Ovary (tissue), 9 donors: ENCODE results near the gene PLTP. TPM values are rescaled to one million over a fixed set of nuclear protein-coding genes. Genes with fewer than 3 reads are reported as not detected.

Experiments used
- DNase-seq, 5 donors: peaks; one replicate each; pipeline ENCODE4 v3.0.0-alpha.2; 2019 to 2020
- H3K27ac ChIP-seq, 2 donors: fragments of 200-600 bp; one replicate each; pipeline versions ENCODE4 v1.5.1 to v1.8.0; 2019 to 2022
- H3K27me3 ChIP-seq: fragments of 200-600 bp; one replicate; pipeline ENCODE4 v1.8.0; 2022
- H3K36me3 ChIP-seq: fragments of 200-600 bp; sonication (generic); one replicate; pipeline ENCODE4 v1.5.1; 2019
- H3K4me1 ChIP-seq: one replicate; pipeline ENCODE4 v1.8.1; 2013; ENCODE audit warnings: mild to moderate bottlenecking, moderate library complexity; ENCODE audit not compliant: insufficient read depth
- H3K4me3 ChIP-seq: fragments of 200-600 bp; sonication (generic); one replicate; pipeline ENCODE4 v1.5.1; 2017
- H3K9me3 ChIP-seq, 2 donors: fragments of 200-600 bp in 1 of 2; sonication (generic) in 1 of 2; one replicate each; pipeline versions ENCODE4 v1.5.1 to v1.8.1; 2013 to 2019; ENCODE audit warnings: mild to moderate bottlenecking in 1 of 2, moderate library complexity in 1 of 2
- EP300 ChIP-seq: sonication (generic); formaldehyde crosslinking; IDR thresholded peaks from one replicate; pipeline ENCODE4 v1.6.1; 2017; ENCODE audit warnings: antibody characterized with exemption
- POLR2A ChIP-seq: fragments of 450-650 bp; IDR thresholded peaks from one replicate; pipeline ENCODE4 v1.6.1; 2017; ENCODE audit warnings: antibody characterized with exemption, mild to moderate bottlenecking, moderate library complexity
- WGBS, 3 donors: extraction: QIAGEN DNeasy Blood & Tissue Kit in 1 of 3; methylation state at CpG; one replicate each; pipeline versions ENCODE4 v1.1.5 to v1.1.7; 2013 to 2017; 5-methylcytosine and 5-hydroxymethylcytosine counted together
- intact Hi-C, 4 donors: fragments of 100-400 bp; cut with DNase I; formaldehyde crosslinking; loops; one replicate each; pipeline versions ENCODE4 v1.11.0 to v1.15.1; 2022 to 2023
- polyA plus RNA-seq, 2 donors: library from polyadenylated mRNA; stranded (reverse); fragments of 200-250 nt in 1 of 2; fragments of 350-450 nt in 1 of 2; fragmentation: Illumina TruSeq in 1 of 2; extraction: RNeasy Lipid Tissue Mini Kit (QIAGEN cat#74804) in 1 of 2; gene quantifications; one replicate each; pipeline ENCODE4 v1.2.3, GENCODE V29; 2013 to 2014
- total RNA-seq, 7 donors: library from RNA; depleted of rRNA in 2 of 7; stranded (reverse); fragments of >200 nt in 2 of 7; fragmentation: NEBNext Ultra II Directional in 3 of 7; extraction: Animal tissue kit (Norgen Biotek cat#: 25700) in 3 of 7; gene quantifications; one replicate each; pipeline versions ENCODE4 v1.1.0 to v1.2.4, GENCODE V29; 2016 to 2023
- TF ChIP-seq, protein P1 (sequence below), 3 donors: fragments of 450-650 bp in 2 of 3; fragments of 200-600 bp in 1 of 3; IDR thresholded peaks; one replicate each; pipeline versions ENCODE4 v1.5.1 to v1.8.0; 2016 to 2022; ENCODE audit warnings: antibody characterized with exemption in 3 of 3, mild to moderate bottlenecking in 1 of 3
- donor health status: DM: no; HTN: no; CAD: no; lungs with moderate emphysema.
- donor health status: DM: no; HTN: no; CAD: no.
- donor health status: Bipolar disorder and iron deficiency.
- donor health status: DM: yes; HTN: yes; CAD: no.
- donor health status: DM: no; HTN: no; CAD: no.
- donor health status: DM: yes; HTN: yes; CAD: no.

PLTP gene
- total and polyA plus RNA-seq, 9 donors, result 83.5 to 266 (median 138) TPM

DNA sequence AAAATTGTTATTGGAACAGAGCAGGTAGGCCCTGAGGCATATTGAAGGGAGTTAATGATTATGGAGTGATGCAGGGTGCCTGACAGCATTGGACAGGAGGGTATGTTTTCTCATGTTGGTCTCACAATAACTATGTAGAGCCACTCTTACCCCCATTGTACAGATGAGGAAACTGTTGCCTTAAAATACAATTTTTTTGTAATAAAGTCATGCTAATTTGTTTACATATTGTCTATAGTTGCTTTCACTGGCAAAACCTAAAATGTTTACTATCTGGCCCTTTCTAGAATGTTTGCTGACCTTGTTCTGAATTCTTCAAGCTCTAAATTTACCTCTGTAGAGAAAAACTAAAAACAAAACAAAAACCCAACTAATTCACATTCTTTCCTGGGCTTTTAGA is 60.5 kb downstream of the PLTP start:
- intact Hi-C loops, result no loop called here
- no peak for DNase-seq
- Histone ChIP-seq H3K27me3 (no peaks in the 10 kb centered on the region), H3K4me3 (no peak overlapping the region), H3K9me3 (no peaks in the 10 kb centered on the region), H3K4me1 (peaks cover 8% of the 10 kb centered on the region), H3K36me3 (no peaks in the 10 kb centered on the region), H3K27ac (no peak overlapping the region)
- TF ChIP-seq EP300, result no peak
- TF ChIP-seq POLR2A, result no peak
- TF ChIP-seq, protein P1, sequence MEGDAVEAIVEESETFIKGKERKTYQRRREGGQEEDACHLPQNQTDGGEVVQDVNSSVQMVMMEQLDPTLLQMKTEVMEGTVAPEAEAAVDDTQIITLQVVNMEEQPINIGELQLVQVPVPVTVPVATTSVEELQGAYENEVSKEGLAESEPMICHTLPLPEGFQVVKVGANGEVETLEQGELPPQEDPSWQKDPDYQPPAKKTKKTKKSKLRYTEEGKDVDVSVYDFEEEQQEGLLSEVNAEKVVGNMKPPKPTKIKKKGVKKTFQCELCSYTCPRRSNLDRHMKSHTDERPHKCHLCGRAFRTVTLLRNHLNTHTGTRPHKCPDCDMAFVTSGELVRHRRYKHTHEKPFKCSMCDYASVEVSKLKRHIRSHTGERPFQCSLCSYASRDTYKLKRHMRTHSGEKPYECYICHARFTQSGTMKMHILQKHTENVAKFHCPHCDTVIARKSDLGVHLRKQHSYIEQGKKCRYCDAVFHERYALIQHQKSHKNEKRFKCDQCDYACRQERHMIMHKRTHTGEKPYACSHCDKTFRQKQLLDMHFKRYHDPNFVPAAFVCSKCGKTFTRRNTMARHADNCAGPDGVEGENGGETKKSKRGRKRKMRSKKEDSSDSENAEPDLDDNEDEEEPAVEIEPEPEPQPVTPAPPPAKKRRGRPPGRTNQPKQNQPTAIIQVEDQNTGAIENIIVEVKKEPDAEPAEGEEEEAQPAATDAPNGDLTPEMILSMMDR (IDR thresholded peaks at IDR 0.05), result no peak

DNA sequence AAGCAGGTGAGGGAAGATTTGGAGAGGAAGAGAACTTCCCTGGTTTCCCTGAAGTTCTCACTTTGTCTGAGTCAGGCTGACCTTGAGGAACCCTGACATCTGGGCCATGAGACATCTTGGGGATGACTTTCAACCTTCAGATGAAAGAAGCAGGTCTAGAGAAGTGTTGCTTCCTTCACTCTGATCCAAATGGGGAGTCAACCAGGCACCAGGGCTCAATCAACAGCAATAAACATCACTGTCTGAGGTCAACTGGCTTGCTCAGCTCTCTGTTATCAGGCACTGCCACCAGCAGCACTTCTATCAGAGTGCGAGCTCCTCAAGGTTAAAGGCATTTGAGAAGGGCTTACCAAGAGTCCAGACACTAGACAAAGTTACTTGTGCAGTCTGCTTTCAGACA is 61.0 kb downstream of the PLTP start:
- peaks cover 4% of the 10 kb centered on the region for H3K4me1 ChIP-seq
- H3K36me3 ChIP-seq, result no peaks in the 10 kb centered on the region
- WGBS, 3 donors, result 33 to 89% (median 63%) methylated on average over 1 of the region's 1 CpG
- intact Hi-C loops, result no loop called here
- TF ChIP-seq POLR2A (no peak), EP300 (no peak)
- TF ChIP-seq, protein P1 (IDR thresholded peaks at IDR 0.05), result no peak
- H3K9me3 ChIP-seq, result no peaks in the 10 kb centered on the region
- H3K4me3 ChIP-seq, result no peak overlapping the region
- H3K27me3 ChIP-seq, result no peaks in the 10 kb centered on the region
- DNase-seq, result peak in 1 of 5 donors; percentile 2
- H3K27ac ChIP-seq, result no peak overlapping the region

DNA sequence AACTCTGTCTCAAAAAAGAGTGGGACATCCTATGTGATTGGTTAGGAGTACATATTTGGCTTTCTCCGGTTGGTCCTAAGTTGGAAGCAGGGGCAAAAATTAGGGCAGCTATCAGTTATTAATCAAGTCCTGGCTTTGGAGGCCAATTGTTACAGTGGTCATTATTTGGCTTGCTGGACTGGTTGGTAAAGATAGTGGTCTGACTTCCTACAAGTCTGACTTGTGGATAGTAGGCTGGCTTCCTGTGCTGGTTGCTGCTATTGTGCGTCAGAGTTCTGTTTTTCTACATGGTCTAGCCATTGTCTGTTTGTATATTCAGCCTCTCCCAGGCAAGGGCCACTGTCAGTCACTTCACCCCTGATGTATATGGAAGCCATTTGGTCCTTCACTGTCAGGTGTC is 61.7 kb downstream of the PLTP start:
- H3K4me1 ChIP-seq, result peaks cover 2% of the 10 kb centered on the region
- H3K36me3 ChIP-seq, result no peaks in the 10 kb centered on the region
- no peak overlapping the region for H3K4me3 ChIP-seq
- 92 to 98% (median 97%) methylated on average over 2 of the region's 2 CpGs for WGBS, 3 donors
- no peak for TF ChIP-seq POLR2A
- TF ChIP-seq, protein P1 (IDR thresholded peaks at IDR 0.05), result no peak
- TF ChIP-seq EP300, result no peak
- intact Hi-C loops, result no loop called here
- H3K27ac ChIP-seq, result no peak overlapping the region
- H3K9me3 ChIP-seq, result no peaks in the 10 kb centered on the region
- H3K27me3 ChIP-seq, result no peaks in the 10 kb centered on the region
- DNase-seq, result peak in 1 of 5 donors; percentile 3

DNA sequence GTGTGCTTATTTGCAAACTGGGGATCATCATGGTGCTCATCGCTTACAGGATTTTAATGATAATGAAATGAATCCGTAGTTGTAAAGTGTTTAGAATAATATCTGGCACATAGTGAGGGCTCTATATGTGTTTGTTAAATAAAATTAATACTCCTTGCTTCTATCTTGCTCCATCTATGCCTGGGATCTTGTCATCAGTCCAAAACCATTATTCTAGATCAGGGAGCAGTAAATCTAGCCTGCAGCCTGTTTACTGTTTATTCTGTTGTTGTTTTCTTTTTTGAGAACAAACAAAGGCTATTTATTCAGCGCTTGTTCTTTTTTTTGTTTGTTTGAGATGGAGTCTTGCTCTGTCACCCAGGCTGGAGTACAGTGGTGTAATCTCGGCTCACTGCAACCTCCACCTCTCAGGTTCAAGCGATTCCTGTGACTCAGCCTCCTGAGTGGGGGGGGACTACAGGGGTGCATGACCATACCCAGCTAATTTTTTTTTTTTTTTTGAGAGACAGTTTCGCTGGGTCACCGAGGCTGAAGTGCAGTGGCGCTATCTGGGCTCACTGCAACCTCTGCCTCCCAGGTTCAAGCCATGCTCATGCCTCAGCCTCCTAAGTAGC is 62.9 kb downstream of the PLTP start:
- 88 to 94% (median 89%) methylated on average over 8 of the region's 8 CpGs for WGBS, 3 donors
- no peaks in the 10 kb centered on the region for H3K27me3 ChIP-seq
- peaks cover 2% of the 10 kb centered on the region for H3K4me1 ChIP-seq
- peak in 1 of 5 donors; percentile 7 for DNase-seq
- H3K36me3 ChIP-seq, result no peaks in the 10 kb centered on the region
- intact Hi-C loops, result no loop called here
- TF ChIP-seq, protein P1 (IDR thresholded peaks at IDR 0.05), result no peak
- TF ChIP-seq POLR2A, result no peak
- TF ChIP-seq EP300, result no peak
- no peak overlapping the region for H3K27ac ChIP-seq
- H3K9me3 ChIP-seq, result no peaks in the 10 kb centered on the region
- H3K4me3 ChIP-seq, result no peak overlapping the region

Other genes starting within 250 kb of the PLTP start
- gene WFDC11, start 241.9 kb downstream of the PLTP start, total RNA-seq, result not detected
- not detected for gene WFDC11, start 241.9 kb downstream of the PLTP start, polyA plus RNA-seq
- not detected for gene WFDC13, start 210.1 kb downstream of the PLTP start, total RNA-seq
- gene WFDC13, start 210.1 kb downstream of the PLTP start, polyA plus RNA-seq, result not detected
- gene WFDC10B, start 207.1 kb downstream of the PLTP start, total RNA-seq, result not detected
- under 1 TPM in 1 of 2 donors, not detected in 1; 0.37 TPM for gene WFDC10B, start 207.1 kb downstream of the PLTP start, polyA plus RNA-seq
- gene SPINT4, start 189.8 kb downstream of the PLTP start, total RNA-seq, result not detected
- not detected for gene SPINT4, start 189.8 kb downstream of the PLTP start, polyA plus RNA-seq
- gene WFDC3, start 120.3 kb downstream of the PLTP start, total RNA-seq, result 1 to 10 TPM in 4 of 7 donors, under 1 TPM in 2, not detected in 1; 0.42 to 3.0 (median 1.1) TPM
- gene WFDC3, start 120.3 kb downstream of the PLTP start, polyA plus RNA-seq, result 1 to 10 TPM; 1.5 to 2.0 TPM
- gene DNTTIP1, start 120.2 kb downstream of the PLTP start, total RNA-seq, result 10 to 100 TPM; 20.6 to 31.8 (median 28.1) TPM
- 10 to 100 TPM; 29.1 to 36.1 TPM for gene DNTTIP1, start 120.2 kb downstream of the PLTP start, polyA plus RNA-seq
- 1 to 10 TPM in 2 of 7 donors, under 1 TPM in 2, not detected in 3; 0.69 to 1.9 (median 1.0) TPM for gene UBE2C, start 99.5 kb downstream of the PLTP start, total RNA-seq
- 1 to 10 TPM; 2.6 to 5.6 TPM for gene UBE2C, start 99.5 kb downstream of the PLTP start, polyA plus RNA-seq
- 1 to 10 TPM in 6 of 7 donors, not detected in 1; 1.9 to 3.7 (median 3.4) TPM for gene TNNC2, start 84.8 kb downstream of the PLTP start, total RNA-seq
- gene TNNC2, start 84.8 kb downstream of the PLTP start, polyA plus RNA-seq, result 1 to 10 TPM; 1.5 to 3.6 TPM
- 10 to 100 TPM; 46.1 to 90.1 (median 71.0) TPM for gene SNX21, start 78.4 kb downstream of the PLTP start, total RNA-seq
- gene SNX21, start 78.4 kb downstream of the PLTP start, polyA plus RNA-seq, result 10 to 100 TPM; 18.2 to 41.1 TPM
- gene ACOT8, start 54.8 kb downstream of the PLTP start, total RNA-seq, result 10 to 100 TPM; 18.4 to 26.7 (median 19.6) TPM
- gene ACOT8, start 54.8 kb downstream of the PLTP start, polyA plus RNA-seq, result 10 to 100 TPM; 13.5 to 21.9 TPM
- 1 to 10 TPM; 1.8 to 7.5 (median 4.7) TPM for gene ZSWIM3, start 54.5 kb downstream of the PLTP start, total RNA-seq
- 1 to 10 TPM; 2.4 to 6.0 TPM for gene ZSWIM3, start 54.5 kb downstream of the PLTP start, polyA plus RNA-seq
- gene ZSWIM1, start 30.9 kb downstream of the PLTP start, total RNA-seq, result 10 to 100 TPM in 5 of 7 donors, 1 to 10 TPM in 2; 4.8 to 15.2 (median 11.8) TPM
- 10 to 100 TPM in 1 of 2 donors, 1 to 10 TPM in 1; 4.9 to 11.5 TPM for gene ZSWIM1, start 30.9 kb downstream of the PLTP start, polyA plus RNA-seq
- 1 to 10 TPM; 4.2 to 7.5 (median 5.6) TPM for gene SPATA25, start 24.5 kb downstream of the PLTP start, total RNA-seq
- gene SPATA25, start 24.5 kb downstream of the PLTP start, polyA plus RNA-seq, result 1 to 10 TPM in 1 of 2 donors, not detected in 1; 7.1 TPM
- gene NEURL2, start 20.9 kb downstream of the PLTP start, total RNA-seq, result 10 to 100 TPM; 10.1 to 28.7 (median 12.5) TPM
- 10 to 100 TPM in 1 of 2 donors, 1 to 10 TPM in 1; 1.5 to 11.8 TPM for gene NEURL2, start 20.9 kb downstream of the PLTP start, polyA plus RNA-seq
- gene CTSA, start 20.8 kb downstream of the PLTP start, total RNA-seq, result 100 to 1,000 TPM in 4 of 7 donors, 10 to 100 TPM in 3; 45.0 to 156 (median 110) TPM
- 100 to 1,000 TPM in 1 of 2 donors, 10 to 100 TPM in 1; 81.6 to 210 TPM for gene CTSA, start 20.8 kb downstream of the PLTP start, polyA plus RNA-seq
- gene PCIF1, start 22.5 kb upstream of the PLTP start, total RNA-seq, result 10 to 100 TPM; 34.5 to 73.7 (median 59.8) TPM
- gene PCIF1, start 22.5 kb upstream of the PLTP start, polyA plus RNA-seq, result 10 to 100 TPM; 14.6 to 48.2 TPM
- 10 to 100 TPM; 14.2 to 25.7 (median 20.0) TPM for gene ZNF335, start 60.0 kb upstream of the PLTP start, total RNA-seq
- 10 to 100 TPM in 1 of 2 donors, 1 to 10 TPM in 1; 3.5 to 15.7 TPM for gene ZNF335, start 60.0 kb upstream of the PLTP start, polyA plus RNA-seq
- 1 to 10 TPM in 2 of 7 donors, under 1 TPM in 5; 0.10 to 1.7 (median 0.28) TPM for gene MMP9, start 96.8 kb upstream of the PLTP start, total RNA-seq
- under 1 TPM; 0.16 to 0.25 TPM for gene MMP9, start 96.8 kb upstream of the PLTP start, polyA plus RNA-seq
- gene SLC12A5, start 117.1 kb upstream of the PLTP start, total RNA-seq, result 1 to 10 TPM in 5 of 7 donors, not detected in 2; 1.1 to 2.1 (median 1.3) TPM
- gene SLC12A5, start 117.1 kb upstream of the PLTP start, polyA plus RNA-seq, result 1 to 10 TPM; 2.2 to 3.8 TPM
- 10 to 100 TPM; 27.6 to 51.1 (median 37.4) TPM for gene NCOA5, start 177.8 kb upstream of the PLTP start, total RNA-seq
- gene NCOA5, start 177.8 kb upstream of the PLTP start, polyA plus RNA-seq, result 10 to 100 TPM; 27.9 to 35.6 TPM
- gene CD40, start 206.2 kb upstream of the PLTP start, total RNA-seq, result 10 to 100 TPM; 14.4 to 28.0 (median 21.3) TPM
- 10 to 100 TPM; 21.6 to 35.7 TPM for gene CD40, start 206.2 kb upstream of the PLTP start, polyA plus RNA-seq